DND-41 (cell line): ENCODE measurements around the gene TRIM10.

Source experiments
- EZH2 ChIP-seq: IDR thresholded peaks from 3 replicates; pipeline ENCODE4 v1.6.1; 2012; ENCODE audit warnings: borderline replicate concordance, low read depth, mild to moderate bottlenecking, moderate library complexity, low read length, inconsistent platforms; ENCODE audit not compliant: severe bottlenecking
- TF ChIP-seq, protein P1 (sequence below): IDR thresholded peaks from 2 replicates; pipeline ENCODE4 v1.5.1; 2012; ENCODE audit warnings: borderline replicate concordance, low read length, moderate library complexity, mild to moderate bottlenecking; ENCODE audit not compliant: poor library complexity, severe bottlenecking; ENCODE audit errors: extremely low read depth

DNA sequence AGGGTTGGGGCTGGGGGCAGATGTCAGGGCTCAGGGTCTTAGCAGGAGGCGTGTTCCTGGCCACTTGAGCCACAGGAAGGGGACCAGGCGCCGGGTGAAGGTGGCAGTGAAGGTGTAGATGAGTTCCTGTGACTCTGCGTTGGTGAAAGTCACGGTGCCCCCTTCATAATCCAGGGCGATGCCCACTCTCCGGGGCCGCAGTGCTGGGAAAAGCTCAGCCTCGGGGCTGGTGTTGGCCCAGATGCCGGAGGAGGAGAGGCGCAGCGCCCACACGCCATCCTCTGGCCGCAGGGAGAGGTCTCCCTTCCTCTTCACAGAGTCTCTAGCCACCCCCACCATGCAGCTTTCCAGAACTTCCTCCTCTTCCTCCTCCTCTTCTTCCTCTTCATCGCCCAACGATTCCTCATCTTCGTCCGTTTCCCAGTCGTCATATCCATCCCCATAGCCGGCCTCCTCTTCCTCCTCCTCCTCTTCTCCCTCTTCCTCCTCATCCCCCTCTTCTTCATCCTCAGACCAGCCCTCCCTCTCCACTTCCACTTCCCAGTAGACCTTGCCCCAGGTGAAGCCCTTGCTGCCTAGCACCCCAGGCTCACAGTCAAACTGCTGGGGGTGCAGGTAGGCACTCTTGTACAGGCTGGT is 25.0 kb upstream of the TRIM10 start:
- TF ChIP-seq, protein P1, sequence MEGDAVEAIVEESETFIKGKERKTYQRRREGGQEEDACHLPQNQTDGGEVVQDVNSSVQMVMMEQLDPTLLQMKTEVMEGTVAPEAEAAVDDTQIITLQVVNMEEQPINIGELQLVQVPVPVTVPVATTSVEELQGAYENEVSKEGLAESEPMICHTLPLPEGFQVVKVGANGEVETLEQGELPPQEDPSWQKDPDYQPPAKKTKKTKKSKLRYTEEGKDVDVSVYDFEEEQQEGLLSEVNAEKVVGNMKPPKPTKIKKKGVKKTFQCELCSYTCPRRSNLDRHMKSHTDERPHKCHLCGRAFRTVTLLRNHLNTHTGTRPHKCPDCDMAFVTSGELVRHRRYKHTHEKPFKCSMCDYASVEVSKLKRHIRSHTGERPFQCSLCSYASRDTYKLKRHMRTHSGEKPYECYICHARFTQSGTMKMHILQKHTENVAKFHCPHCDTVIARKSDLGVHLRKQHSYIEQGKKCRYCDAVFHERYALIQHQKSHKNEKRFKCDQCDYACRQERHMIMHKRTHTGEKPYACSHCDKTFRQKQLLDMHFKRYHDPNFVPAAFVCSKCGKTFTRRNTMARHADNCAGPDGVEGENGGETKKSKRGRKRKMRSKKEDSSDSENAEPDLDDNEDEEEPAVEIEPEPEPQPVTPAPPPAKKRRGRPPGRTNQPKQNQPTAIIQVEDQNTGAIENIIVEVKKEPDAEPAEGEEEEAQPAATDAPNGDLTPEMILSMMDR = no peak
- TF ChIP-seq EZH2 = no peak
